T47D (cell line): ENCODE measurements around the gene SWT1.
"Not testable (repeated sequence)": the region's sequence is repeated elsewhere in the genome, so short reads cannot be mapped to it uniquely, and the experiment has no call there.

Source experiments
- DNase-seq, 2 experiments: peaks; one replicate each; pipeline versions ENCODE4 v3.0.0 to v3.0.0-alpha.2; 2011 to 2012; ENCODE audit warnings: low read depth in 1 of 2, low spot score in 1 of 2
- JUND ChIP-seq: IDR thresholded peaks from 2 replicates; pipeline ENCODE4 v1.6.1; 2012; ENCODE audit warnings: low read depth
- in situ Hi-C: cut with HindIII; loops from 2 replicates; pipeline ENCODE4 v1.10.0; 2016; ENCODE audit warnings: low sequenced_read_pairs, low pct_unique_long_range_greater_than_20kb

SWT1 gene

GRCh38 chr1:185207980-185208602, 51.1 kb downstream of the SWT1 start:
- in situ Hi-C loops: no loop called here
- DNase-seq: no peak
- no peak for TF ChIP-seq JUND

GRCh38 chr1:185208626-185209180, 51.7 kb downstream of the SWT1 start:
- peak in 1 of 2 experiments; percentile 22 for DNase-seq
- no peak for TF ChIP-seq JUND
- in situ Hi-C loops: no loop called here

GRCh38 chr1:185209357-185209756, 52.4 kb downstream of the SWT1 start:
- DNase-seq, in situ Hi-C loops: not testable (repeated sequence)

GRCh38 chr1:185213091-185213490, 56.1 kb downstream of the SWT1 start:
- DNase-seq: no peak
- no peak for TF ChIP-seq JUND
- in situ Hi-C loops: no loop called here

GRCh38 chr1:185215911-185216310, 58.9 kb downstream of the SWT1 start:
- in situ Hi-C loops: no loop called here
- DNase-seq: no peak

GRCh38 chr1:185224132-185224531, 67.2 kb downstream of the SWT1 start:
- TF ChIP-seq JUND: no peak
- in situ Hi-C loops: no loop called here
- DNase-seq: no peak

More at GRCh38 chr1:185215911-185216310, 58.9 kb downstream of the SWT1 start:
- no peak for TF ChIP-seq JUND

GRCh38 chr1:185227161-185227560, 70.2 kb downstream of the SWT1 start:
- DNase-seq: no peak
- in situ Hi-C loops: no loop called here
- no peak for TF ChIP-seq JUND

- in situ Hi-C loops: no loop called here
- no peak for DNase-seq
- no peak for TF ChIP-seq JUND
Observed at GRCh38 chr1:185228979-185229378, 72.0 kb downstream of the SWT1 start.

GRCh38 chr1:185229981-185230380, 73.0 kb downstream of the SWT1 start:
- in situ Hi-C loops: no loop called here
- no peak for DNase-seq

GRCh38 chr1:185232874-185233273, 75.9 kb downstream of the SWT1 start:
- in situ Hi-C loops: no loop called here
- DNase-seq: no peak
- no peak for TF ChIP-seq JUND

More at GRCh38 chr1:185229981-185230380, 73.0 kb downstream of the SWT1 start:
- no peak for TF ChIP-seq JUND

- DNase-seq, in situ Hi-C loops: not testable (repeated sequence)
Observed at GRCh38 chr1:185234183-185234582, 77.2 kb downstream of the SWT1 start.

- DNase-seq, in situ Hi-C loops: not testable (repeated sequence)
Observed at GRCh38 chr1:185237176-185237575, 80.2 kb downstream of the SWT1 start.

- no peak for DNase-seq
- in situ Hi-C loops: no loop called here
- TF ChIP-seq JUND: no peak
Observed at GRCh38 chr1:185237661-185238060, 80.7 kb downstream of the SWT1 start.

GRCh38 chr1:185238447-185238846, 81.5 kb downstream of the SWT1 start:
- DNase-seq: peak in 1 of 2 experiments; percentile 33
- TF ChIP-seq JUND: no peak
- in situ Hi-C loops: no loop called here
